Activated CD8-positive, alpha-beta memory T cell treated with anti-CD3 and anti-CD28 coated beads for 48 hours (primary cell): ENCODE measurements around the gene SLC48A1.
A peak's percentile ranks its signal among the peaks of the same experiment; 100 is the strongest.

Experiments
- DNase-seq, 3 experiments: peaks; one replicate each; pipeline ENCODE4 v3.0.0-alpha.2; 2020; ENCODE audit warnings: low read depth in 2 of 3, low spot score in 2 of 3

SLC48A1 gene

DNA sequence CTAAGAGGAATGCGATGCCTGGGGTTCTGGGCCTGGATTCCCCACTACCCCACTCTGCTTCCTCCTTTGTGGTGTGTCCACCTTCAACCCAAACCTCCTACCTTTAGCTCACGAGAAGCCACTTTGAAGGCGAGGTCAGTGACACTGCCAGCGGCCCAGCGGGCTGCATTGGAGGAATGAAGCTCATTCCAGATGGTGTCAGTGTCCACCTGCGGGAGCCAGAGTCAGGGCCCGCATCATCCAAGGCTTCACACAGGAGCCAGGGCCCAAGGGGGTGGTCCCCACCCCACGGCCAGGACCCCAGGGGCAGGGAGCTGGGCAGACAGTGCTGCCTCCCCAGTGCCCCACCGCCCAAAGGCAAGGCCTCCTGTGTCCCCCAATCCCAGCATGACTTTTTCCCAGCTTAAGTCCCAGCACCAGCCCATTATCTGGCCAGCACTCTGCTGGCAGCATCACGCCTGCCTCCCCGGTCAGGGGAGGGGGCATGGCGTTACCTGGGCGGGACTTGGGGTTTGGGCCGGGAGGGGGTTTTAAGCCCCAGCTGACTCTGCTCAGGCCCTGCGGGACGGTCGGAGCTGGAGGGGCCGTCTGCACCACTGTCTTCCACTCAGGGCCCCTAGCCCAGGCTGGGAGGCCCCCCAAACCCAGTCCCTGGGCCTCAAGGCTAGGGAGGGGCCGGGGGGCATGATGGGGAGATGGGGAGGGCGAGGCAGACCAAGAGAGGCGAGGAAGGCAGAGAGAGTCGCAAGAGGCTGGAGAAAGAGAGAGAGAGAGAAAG, 16.9 kb downstream of the SLC48A1 start:
- DNase-seq: no peak

DNA sequence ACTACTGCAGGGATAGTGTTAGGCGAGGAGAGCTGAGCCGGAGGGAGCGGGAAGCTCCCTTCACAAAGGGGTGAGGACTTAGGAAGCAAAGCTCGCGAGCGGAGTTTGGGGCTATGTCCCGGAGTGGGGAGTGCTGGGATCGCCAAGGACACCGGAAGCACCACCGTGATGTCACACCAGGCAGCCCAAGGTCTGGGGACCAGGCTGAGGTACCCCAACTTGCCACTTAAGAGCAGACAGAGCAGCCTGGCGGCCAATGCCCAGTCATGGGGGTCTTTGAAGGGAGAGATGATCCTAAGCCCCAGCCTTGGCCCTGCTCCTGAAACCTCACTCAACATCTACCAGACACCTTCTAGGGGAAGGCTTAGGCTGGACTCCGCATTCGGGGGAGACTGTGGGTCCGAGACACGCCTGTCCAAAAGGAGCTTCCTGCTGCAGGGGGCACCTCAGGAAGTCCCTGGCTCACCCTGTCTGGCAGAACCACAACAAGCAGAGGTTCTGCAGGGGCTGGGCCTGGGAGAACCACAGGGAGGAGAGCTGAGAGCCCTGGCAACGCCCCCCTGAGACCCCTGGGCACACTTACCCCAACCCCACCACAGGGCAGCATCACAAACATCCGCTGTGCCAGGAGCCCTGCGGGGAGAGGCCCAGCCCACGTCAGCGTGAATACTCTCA, 17.8 kb downstream of the SLC48A1 start:
- no peak for DNase-seq

DNA sequence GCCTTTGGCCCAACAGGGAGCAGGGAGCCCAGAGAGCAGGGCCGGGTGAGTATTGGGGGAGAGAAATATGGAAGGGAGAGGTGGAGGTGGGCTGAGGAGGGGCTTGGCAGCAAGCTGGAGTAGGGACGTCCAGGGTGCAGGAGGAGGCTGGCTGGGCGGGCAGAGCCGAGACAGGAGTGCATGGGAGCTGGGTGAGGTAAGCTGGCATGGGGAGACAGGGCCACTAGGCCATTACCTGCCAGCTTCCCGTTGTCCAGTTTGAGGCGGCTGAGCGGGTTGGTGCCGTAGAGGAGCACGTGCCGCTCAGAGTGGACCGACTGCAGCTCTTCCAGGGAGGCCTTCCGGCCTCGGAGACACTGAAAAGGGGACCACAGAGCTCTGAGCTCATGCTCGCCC, 18.3 kb downstream of the SLC48A1 start:
- no peak for DNase-seq

DNA sequence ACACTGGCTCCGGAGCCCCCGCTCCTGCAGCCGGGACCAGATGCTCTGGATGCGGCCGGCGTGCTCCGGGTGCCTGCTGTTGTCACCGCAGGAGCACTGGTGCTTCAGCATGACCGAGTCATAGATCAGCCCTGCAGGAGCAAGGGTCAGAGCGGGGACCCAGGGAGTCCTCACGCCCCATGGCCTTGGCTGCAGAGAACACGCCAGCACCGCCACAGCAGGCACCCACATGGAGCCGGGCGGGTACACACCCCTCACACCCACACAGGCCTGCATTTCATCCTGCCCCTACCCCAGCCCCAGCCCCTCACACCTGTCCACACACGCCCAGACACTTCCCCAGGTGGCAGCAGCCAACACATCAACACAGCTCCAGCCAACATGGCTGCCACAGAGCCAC, 18.8 kb downstream of the SLC48A1 start:
- no peak for DNase-seq

DNA sequence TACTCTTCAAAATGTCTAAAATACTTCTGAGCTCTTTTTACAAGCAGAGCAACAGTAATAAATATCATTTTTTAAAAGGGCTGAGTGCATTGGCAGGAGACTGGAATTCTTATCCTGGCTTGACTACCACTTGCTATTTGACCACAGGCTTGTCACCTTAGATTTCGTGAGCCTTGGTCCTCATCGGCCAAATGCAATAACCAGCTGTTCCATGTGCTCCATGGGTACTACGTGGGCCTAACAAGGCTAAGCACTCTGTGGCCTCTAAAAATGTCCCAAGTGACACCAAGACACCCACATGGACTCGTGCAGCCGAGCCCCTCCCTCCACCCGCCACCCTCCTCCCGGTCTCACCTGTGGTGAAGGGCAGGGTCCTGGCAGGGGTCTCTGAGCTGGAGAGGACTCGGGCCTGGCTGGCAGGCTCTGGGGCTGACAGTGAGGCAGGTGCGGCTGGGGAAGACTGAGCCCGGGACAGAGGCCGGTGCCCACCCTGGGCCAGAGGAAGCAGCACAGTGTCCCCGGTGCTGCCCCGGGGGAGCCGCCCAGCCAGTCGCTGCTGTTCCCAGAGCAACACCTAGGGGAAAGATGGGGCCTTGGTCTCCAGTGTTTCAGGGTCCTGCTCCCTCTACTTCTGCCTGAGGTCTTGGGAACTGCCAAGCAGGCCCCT, 20.1 kb downstream of the SLC48A1 start:
- no peak for DNase-seq

DNA sequence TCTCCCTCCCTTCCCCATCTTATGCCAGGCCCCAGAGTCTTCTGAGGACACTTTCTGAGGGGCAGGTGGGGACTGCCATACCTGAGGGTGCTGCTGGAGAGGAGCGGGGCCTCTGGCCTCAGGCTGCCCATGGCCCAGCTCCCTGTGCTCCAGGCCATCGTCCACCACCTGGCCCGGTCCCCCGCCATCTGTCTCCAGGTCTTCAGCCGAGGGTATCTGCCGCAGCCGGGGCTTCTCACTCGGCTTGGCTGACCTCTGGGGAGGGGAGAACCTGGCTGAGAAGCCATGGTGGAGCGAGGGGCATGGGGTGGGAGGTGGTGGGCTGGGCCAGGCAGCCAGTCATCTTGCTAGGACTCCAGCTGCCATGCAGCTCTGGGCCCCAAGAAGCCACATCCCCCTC, 21.6 kb downstream of the SLC48A1 start:
- no peak for DNase-seq

DNA sequence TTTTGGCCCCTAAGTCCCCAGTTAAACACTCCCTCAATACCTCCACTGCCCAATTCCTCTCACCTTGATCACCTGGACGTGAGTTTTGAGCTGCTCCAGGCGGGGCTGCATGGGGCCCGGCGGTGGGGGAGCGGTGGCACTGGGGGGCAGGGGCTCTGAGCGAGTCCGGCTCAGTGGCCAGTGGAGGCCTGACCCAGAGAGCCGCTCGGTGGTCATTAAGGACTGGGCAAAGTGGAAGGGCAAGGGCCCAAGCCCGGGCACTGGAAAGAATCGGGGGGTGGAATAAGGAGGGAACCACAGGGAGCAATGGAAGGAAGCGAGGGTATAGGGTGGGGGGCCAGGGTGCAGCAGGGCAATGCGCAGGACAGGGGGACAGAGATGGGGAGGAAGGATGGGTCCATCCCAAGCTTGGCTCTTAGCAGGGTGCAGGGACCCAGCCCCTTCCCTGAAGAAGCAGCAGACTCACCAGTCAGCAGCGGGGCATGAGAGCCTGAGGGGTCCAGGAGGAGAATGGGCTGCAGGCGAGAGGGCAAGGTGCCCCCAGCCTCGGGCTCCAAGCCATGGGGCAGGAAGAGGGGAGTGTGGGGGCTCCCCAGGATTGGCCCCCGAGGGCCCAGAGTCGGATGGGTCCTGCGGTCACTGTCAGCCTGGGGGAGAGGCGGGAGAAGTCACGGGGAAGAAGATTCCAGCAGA, 22.2 kb downstream of the SLC48A1 start:
- DNase-seq: no peak

DNA sequence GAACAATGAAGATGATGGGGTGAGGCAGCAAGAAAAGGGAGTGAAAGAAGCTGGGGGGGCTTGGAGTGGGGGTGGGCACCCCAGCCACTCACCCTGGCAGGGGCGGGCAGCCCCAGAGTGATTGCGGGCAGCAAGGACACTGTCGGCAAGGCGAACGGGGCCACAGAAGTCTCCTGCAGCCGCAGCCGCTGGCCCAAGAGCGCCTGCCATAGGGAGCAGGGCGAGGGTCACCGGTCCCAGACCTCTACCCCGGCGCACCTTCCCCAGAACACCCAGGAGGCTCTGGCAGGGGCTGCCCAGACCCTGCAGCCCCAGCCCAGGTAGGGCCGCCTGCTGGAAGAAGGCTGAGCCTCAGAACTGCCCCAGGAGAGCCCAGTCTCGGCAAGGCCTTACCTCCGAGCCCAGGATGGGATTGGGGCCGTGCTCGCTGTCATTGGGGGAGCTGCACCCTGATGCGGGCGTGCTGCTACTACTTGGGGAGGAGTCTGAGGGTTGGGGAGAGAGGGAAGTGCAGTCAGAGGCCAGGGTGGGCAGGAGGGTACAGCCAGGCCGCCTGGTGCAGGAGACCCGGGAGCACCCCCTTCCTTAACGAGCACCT, 22.9 kb downstream of the SLC48A1 start:
- DNase-seq: no peak

DNA sequence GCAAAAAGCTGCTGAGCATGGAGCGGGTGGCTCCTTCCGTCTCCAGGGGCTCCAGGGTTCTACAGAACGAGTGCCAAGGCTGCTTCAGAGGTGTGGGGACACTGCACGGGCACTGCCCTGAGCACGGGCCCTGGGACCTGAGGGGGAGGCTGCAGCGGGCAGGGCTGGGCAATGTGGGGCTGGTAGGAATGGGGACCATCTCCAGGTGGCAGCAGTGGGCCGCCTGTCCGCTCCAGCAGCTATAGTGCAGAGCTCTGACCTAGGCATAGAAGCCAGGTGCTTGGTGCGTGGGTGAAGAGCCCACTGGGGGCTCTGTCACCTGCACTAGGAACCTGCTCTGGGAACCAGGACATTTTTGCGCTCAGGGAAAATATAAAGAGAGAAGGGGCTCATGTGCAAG, 24.4 kb downstream of the SLC48A1 start:
- DNase-seq: no peak

DNA sequence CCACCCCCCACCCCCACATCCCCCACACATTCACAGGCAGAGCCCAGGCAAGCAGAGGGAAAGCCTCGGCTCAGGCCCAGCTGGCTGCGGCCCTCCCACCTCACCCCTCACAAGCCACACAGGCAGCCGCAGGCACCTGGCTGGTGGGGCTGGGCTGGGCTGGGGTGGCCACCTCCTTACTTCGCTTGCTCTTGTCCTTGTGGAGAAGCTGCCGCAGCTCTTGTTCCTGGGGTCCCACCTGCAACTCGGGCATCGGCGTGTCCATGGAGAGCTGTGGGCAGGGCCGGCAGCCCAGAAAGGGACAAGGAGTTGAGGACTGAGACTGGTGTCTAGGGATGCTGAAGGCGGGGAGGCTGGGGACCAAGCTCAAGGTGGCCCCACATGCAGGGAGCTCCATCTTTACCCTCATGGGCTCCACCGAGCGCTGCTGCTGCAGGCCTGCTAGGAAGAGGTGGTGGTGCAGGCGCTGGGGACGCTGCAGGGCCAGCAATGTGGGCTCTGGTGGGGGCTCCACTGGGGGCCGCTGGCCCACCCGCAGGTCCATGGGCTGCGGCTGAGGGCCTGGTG, 25.4 kb downstream of the SLC48A1 start:
- no peak for DNase-seq

DNA sequence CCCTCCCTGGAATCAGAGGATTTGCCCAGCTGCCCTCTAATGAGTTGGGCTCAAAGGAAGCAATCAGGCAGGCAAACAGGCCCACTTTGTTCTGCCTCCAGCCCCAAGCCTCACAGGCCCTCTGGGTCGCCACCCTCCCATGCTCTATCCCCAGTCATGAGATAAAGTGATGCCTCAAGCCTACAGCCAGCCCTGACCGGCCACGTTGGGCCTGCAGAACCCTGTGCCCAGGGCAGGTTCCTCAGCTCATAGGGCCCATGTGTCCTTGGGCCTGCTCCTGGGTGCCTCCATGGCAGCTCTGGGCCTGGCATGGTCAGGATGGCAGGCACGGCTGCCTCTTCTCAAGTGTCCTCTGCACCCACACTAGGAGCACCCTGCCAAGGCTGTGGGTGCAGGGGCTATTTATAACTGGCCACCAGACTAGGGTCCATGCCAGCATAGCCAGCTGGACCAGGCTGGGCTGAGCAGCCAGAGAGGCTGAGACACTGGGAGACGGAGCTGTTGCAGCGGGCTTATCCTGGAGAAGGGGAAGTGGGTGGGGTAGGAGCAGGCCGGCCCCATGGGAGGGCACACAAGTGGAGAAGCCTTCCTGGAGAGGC, 26.4 kb downstream of the SLC48A1 start:
- DNase-seq: no peak

DNA sequence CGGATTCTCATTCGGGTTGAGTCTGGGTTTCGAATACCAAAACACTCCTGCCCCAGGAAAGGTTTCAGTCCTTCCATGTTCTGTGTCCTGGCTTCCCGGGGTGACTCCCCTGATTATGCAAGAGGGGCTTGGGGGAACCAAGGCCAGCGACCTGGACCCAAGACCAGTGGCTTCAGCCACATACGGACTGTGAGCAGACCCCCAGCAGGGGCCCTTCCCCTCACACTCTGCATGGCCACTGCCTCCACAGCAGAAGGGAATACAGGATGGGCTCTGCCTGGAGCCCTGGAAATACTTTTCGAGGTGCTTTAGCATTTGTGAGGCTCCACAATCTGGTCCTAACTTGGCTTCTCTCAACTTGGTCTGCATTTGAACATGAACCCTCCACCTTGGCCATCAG, 27.5 kb downstream of the SLC48A1 start:
- DNase-seq: no peak

DNA sequence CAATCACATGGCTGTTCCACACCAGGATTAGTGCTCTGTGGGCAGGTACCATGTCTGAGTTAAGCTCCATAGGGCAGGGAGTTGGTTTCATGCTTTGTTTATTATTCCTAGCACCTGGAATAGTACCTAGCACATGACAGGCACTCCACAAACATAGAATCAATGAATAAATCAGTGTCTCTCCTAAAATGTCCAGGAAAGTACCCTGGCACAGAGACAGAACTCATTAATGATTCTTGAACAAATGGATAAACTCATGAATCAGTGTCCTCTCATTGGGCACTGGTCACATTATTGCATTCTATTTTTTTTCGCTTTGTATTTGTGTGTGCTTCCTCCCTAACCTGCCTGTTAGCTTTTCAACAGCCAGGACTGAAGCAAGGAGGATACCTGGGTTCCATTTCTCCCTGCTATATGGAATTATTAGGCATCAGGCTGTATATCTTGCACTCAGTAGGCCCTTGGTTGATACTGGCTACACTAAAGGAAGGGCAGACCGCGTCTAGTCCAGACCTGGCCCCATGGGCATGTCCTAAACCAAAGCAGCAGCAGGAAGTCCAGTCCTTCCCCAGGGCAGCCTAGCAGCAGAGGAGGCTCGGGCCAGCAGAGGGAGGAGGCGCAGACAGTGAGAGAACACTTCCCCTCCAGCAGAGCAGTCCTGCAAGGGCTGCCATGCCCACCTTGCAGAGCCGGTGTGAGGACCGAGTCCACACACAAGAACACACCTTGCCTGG, 28.3 kb downstream of the SLC48A1 start:
- no peak for DNase-seq

DNA sequence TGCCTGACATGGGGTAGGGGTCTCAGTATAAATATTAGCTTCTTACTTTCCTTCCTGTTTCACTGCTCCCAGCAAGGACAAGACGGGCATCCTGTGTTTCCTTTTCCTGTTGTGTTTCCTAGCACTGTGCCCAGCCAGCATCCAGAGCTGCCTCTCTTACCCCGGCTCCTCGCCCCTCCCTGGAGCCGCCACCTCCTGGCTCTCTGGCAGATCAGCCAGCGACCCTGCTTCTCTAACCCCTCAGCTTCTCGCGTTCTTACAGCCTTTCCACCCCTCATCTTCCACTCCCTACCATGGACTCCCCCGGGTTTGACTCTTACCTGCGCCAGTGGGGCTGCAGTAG, 28.8 kb downstream of the SLC48A1 start:
- no peak for DNase-seq

DNA sequence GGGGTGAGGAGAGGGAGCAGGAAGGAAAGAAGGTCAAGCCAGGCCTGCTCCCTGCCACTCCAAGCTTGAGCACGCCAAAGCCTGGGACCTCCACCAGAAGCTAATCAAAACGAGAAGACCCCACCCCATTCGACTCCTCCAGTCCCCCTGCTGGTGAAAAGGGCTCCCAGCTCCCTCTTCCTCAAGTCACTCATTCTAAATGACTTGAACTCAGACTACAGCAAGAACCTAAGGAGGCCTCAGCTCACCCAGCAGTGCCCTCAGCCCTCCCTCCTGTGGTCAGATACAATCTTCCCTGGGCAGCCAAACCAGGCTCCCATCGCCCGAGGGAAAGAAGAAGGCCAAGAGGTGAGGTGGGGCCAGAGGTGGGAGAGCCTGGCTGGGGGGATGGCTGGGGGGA, 29.3 kb downstream of the SLC48A1 start:
- DNase-seq: no peak

DNA sequence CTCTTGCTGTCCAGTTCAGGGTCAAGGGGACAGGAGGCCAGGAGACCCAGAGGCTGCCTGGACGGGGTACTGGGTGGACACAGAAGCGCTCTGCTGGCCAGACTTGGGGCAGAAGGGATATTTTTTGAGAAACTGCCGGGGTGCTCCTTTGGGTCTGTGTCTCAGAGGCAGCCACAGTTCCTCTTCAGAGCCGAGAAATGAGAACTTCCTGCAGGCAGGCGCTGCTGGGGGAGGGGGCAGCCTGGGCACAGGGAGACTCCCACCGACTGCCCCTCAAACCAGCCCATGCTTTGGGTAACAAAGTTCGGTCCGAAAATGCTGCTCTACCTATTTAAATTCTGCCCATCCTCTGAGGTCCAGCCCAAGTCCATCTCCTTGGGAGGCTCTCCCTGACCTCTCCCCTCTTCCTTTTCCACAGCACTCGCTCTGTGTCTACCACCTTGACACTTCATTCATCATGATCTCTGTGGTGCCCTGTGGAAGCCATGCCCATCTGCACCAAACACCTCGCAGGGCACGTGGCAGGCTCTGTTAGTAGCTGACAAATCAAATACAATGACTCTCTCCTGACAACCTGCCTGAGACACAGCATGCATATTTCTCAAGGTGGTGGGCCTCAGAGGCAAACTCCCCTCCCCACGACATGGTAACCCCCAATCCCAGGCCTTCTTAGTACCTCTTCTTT, 30.3 kb downstream of the SLC48A1 start:
- DNase-seq: no peak

DNA sequence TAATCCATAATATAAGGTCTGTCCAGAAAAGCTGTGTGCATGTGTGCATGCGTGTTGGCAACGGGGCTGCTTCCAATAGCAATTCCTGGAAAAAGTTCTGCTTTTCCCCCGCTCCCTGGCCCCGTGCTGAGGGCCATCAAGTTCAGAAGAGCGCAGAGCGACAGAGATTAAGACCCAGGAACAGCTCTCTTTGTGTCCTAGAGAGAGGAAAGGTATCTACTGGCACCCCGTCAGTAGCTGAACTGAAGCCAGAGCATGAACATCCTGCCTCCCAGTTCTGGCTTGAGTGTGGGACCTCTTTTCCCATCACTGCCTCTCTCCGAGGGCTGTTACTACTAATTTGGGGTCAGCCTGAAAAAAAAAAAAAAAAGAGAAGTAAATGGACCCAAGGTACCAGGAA, 31.1 kb downstream of the SLC48A1 start:
- no peak for DNase-seq

DNA sequence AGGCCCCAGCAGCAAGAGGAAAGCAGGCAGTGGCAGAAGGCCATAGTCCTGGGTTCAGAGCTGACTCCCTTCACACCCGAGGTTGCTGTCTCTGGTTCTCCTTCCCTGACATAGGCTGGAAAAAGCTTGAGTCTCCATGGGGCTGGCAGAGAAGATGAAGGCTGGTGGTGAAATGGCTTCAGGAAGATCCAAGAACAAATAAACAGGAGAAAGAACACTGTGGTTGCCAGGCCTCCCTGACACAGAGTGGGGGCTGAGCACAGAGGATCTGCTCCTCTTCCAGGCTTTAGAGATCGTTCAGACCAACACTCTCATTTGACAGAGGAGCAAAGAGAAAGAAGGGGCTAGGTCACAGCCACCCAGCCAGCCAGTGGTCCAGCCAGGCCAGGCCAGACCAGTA, 32.4 kb downstream of the SLC48A1 start:
- DNase-seq: no peak

DNA sequence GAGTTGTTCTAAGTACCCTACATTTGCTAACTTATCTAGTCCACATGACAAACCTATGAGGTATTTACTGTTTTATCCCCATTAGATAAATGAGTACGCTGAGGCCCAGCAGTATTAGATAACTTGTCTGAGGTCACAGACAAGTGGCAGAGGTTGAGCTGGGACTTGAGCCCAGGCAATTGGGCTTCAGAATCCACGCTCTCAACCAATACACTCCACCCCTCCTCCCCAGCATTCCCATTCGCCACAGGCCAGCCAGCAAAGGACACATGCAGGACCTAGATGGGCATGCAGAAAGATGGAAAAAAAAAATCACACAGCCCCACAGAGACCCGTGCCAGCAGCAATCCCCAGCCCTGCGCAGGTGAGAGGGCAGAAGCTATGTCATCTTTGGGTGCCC, 34.3 kb downstream of the SLC48A1 start:
- DNase-seq: no peak

DNA sequence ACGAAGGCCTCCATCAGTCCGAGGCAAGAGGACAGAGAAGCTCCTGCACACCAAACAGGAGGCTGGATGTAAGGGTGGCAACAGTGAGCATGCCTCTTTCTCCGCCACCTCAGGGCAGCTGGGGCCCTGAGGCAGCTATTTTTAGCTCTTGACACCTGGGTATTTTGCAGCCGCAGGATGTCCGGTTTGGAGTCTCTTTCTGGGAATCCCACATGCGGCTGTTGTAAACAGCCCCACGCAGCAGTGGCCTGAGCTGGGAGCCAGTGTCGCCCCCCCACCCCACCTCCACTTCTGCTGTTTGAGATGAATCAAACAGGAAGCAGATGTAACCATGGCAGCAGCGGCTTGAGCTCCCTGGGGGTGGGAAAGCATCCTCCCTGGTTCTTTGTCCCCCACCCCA, 35.0 kb downstream of the SLC48A1 start:
- peak in 2 of 3 experiments; percentile 66 to 73 for DNase-seq
